Measurements from ENCODE around the gene SETX. TPM values are rescaled to one million over a fixed set of nuclear protein-coding genes. Genes with fewer than 3 reads are reported as not detected.

SETX gene
- total RNA-seq, 2 donors from 2014 or later, result 26.7 to 30.4 TPM

- intact Hi-C loops (cut with DNase I), result no loop called here
- DNase-seq (no peak), ATAC-seq (no peak)
- Histone ChIP-seq H3K27me3 (no peaks in the 10 kb centered on the region), H3K9me3 (no peaks in the 10 kb centered on the region), H3K4me1 (no peaks in the 10 kb centered on the region), H3K27ac (no peak overlapping the region), H3K36me3 (replicated peaks in 1 of 2; ENCODE audit: insufficient read depth in 1 of 2, low read depth in 2 of 2) (no peaks in the 10 kb centered on the region), H3K4me3 (no peak overlapping the region)
- TF ChIP-seq CTCF (IDR thresholded peaks at IDR 0.05) (no peak), POLR2A (IDR thresholded peaks at IDR 0.05) (no peak)
- 70 to 78% methylated on average over 11 to 12 of the region's 12 CpGs for WGBS, 2 donors
These were observed 126.7 kb downstream of the SETX start for GRCh38 chr9:132228062-132228461.

DNA sequence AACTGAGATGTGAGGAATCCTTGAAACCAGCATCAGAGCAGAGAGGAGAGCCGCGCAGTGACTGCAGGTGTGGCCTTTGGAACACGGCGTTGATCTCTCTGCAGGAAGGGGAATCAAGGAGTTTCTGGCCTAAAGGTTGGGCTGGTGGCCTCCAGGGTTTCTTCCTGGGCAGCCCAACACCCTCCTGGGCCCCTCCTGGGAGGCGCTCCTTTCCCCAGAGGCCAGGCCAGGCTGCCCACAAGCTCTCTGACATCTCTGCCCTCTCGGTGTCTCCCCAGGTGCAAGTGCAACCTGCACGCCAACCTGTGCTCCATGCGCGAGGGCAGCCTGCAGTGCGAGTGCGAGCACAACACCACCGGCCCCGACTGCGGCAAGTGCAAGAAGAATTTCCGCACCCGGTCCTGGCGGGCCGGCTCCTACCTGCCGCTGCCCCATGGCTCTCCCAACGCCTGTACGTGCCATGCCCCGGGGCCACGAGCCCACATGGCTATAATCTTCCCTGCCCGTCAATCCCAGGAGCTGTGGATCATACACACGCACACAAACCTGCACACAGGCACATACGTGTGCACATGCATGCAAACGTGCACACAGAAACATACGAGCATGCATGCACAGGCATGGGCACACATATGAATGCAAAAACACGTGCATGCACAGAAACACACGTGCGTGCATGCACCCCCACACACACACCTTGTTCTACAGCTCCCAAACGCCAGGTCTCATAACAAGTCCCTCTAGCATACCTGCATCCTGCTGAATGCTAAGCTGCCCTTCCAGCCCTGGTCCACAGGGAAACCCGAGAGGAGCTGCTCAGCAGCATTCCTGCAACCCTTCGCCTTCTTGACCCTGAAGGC, 128.0 kb downstream of the SETX start:
- TF ChIP-seq POLR2A (IDR thresholded peaks at IDR 0.05) (no peak), CTCF (IDR thresholded peaks at IDR 0.05) (no peak)
- no peaks in the 10 kb centered on the region for H3K27me3 ChIP-seq
- ATAC-seq (no peak), DNase-seq (no peak)
- no peak overlapping the region for H3K27ac ChIP-seq
- no peaks in the 10 kb centered on the region for H3K4me1 ChIP-seq
- WGBS, 2 donors, result 75 to 83% methylated on average over 16 to 34 of the region's 34 CpGs
- no peaks in the 10 kb centered on the region for H3K9me3 ChIP-seq
- intact Hi-C loops (cut with DNase I), result no loop called here
- H3K36me3 ChIP-seq (replicated peaks in 1 of 2; ENCODE audit: insufficient read depth in 1 of 2, low read depth in 2 of 2), result no peaks in the 10 kb centered on the region
- H3K4me3 ChIP-seq, result no peak overlapping the region

DNA sequence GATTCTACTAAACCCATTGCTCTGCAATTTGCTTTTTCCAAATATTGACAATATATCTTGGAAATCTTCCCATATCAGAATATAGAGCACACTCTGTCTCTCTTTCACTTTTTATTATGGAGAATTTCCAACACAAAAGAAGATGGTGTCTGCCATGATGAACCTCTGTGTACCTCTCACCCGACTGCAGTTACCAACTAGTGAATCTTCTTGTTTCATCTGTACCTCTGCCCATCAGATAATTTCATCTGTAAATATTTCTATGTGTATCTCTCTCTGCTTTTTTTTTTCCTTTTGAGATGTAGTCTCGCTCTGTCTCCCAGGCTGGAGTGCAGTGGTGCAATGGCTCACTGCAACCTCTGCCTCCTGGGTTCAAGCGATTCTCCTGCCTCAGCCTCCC, 130.1 kb downstream of the SETX start:
- no peaks in the 10 kb centered on the region for H3K9me3 ChIP-seq
- ATAC-seq (no peak), DNase-seq (no peak)
- TF ChIP-seq CTCF (IDR thresholded peaks at IDR 0.05) (no peak), POLR2A (IDR thresholded peaks at IDR 0.05) (no peak)
- no peaks in the 10 kb centered on the region for H3K27me3 ChIP-seq
- 75 to 87% methylated on average over 3 of the region's 3 CpGs for WGBS, 2 donors
- H3K27ac ChIP-seq, result no peak overlapping the region
- intact Hi-C loops (cut with DNase I), result no loop called here
- H3K4me3 ChIP-seq, result no peak overlapping the region
- no peaks in the 10 kb centered on the region for H3K4me1 ChIP-seq
- no peaks in the 10 kb centered on the region for H3K36me3 ChIP-seq (replicated peaks in 1 of 2; ENCODE audit: insufficient read depth in 1 of 2, low read depth in 2 of 2)

DNA sequence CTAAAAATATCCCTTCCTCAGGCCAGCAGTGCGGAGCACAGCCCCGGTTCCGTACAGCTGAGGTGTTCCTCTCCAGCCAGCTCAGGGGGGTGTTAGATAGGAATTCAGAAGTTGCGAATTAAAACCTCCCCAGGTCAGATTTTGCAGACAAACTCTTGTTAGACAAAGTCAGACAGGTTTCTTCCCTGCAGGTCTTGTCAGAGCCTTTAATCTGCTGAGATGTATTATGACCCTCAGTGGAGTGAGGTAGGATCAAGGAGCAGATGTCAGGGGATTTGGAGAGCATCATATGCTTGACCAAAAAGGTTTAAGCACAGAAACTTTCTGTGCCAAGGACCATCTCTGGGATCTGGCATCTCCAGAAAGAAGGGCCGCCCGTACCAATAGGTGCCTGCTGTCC, 132.8 kb downstream of the SETX start:
- H3K36me3 ChIP-seq (replicated peaks in 1 of 2; ENCODE audit: insufficient read depth in 1 of 2, low read depth in 2 of 2), result no peaks in the 10 kb centered on the region
- ATAC-seq (no peak), DNase-seq (no peak)
- H3K27me3 ChIP-seq, result no peaks in the 10 kb centered on the region
- no peak overlapping the region for H3K27ac ChIP-seq
- H3K9me3 ChIP-seq, result no peaks in the 10 kb centered on the region
- intact Hi-C loops (cut with DNase I), result no loop called here
- WGBS, 2 donors, result 78 to 84% methylated on average over 6 of the region's 6 CpGs
- no peaks in the 10 kb centered on the region for H3K4me1 ChIP-seq
- H3K4me3 ChIP-seq, result no peak overlapping the region
- TF ChIP-seq CTCF (IDR thresholded peaks at IDR 0.05), result no peak

GRCh38 chr9:132218208-132218607, 136.6 kb downstream of the SETX start:
- TF ChIP-seq CTCF (IDR thresholded peaks at IDR 0.05) (no peak), POLR2A (IDR thresholded peaks at IDR 0.05) (no peak)
- Histone ChIP-seq H3K27me3 (no peaks in the 10 kb centered on the region), H3K36me3 (replicated peaks in 1 of 2; ENCODE audit: insufficient read depth in 1 of 2, low read depth in 2 of 2) (no peaks in the 10 kb centered on the region), H3K9me3 (no peaks in the 10 kb centered on the region), H3K27ac (no peak overlapping the region), H3K4me3 (no peak overlapping the region), H3K4me1 (peaks cover 13% of the 10 kb centered on the region)
- intact Hi-C loops (cut with DNase I), result no loop called here
- DNase-seq (no peak), ATAC-seq (no peak)
- WGBS, 2 donors, result 73 to 76% methylated on average over 8 of the region's 8 CpGs
